GM12878 (cell line): ENCODE data around the gene JADE2. TPM values are rescaled to one million over a fixed set of nuclear protein-coding genes. Genes with fewer than 3 reads are reported as not detected.

Source experiments
- CTCF ChIP-seq, 3 experiments: IDR thresholded peaks in 2 of 3; conservative IDR thresholded peaks in 1 of 3; 2 replicates each; pipeline ENCODE4 v1.5.1; 2011; ENCODE audit warnings: low read depth in 3 of 3, low read length in 3 of 3, mild to moderate bottlenecking in 3 of 3, control low read depth in 2 of 3, moderate library complexity in 2 of 3, inconsistent platforms in 1 of 3, mixed read lengths in 1 of 3; ENCODE audit not compliant: control insufficient read depth in 2 of 3, insufficient read depth in 1 of 3; ENCODE audit errors: extremely low read depth in 1 of 3
- IKZF1 ChIP-seq: fragments of 450-650 bp; conservative IDR thresholded peaks from 2 replicates; pipeline ENCODE4 v1.6.1; 2017; ENCODE audit warnings: antibody characterized with exemption, mild to moderate bottlenecking
- MAX ChIP-seq: IDR thresholded peaks from 2 replicates; pipeline ENCODE4 v1.6.1; 2012; ENCODE audit warnings: low read depth, low read length, improper control_type of control experiment
- NR2F1 ChIP-seq: fragments of 450-650 bp; conservative IDR thresholded peaks from 2 replicates; pipeline ENCODE4 v1.6.1; 2017; ENCODE audit warnings: mild to moderate bottlenecking
- PKNOX1 ChIP-seq: fragments of 450-650 bp; IDR thresholded peaks from 2 replicates; pipeline ENCODE4 v1.6.1; 2016; ENCODE audit warnings: mild to moderate bottlenecking
- TAF1 ChIP-seq: IDR thresholded peaks from 2 replicates; pipeline ENCODE4 v1.6.1; 2011; ENCODE audit warnings: mild to moderate bottlenecking, low read depth, low read length, borderline replicate concordance
- TCF12 ChIP-seq: IDR thresholded peaks from 2 replicates; pipeline ENCODE4 v1.6.1; 2011; ENCODE audit warnings: low read depth, mild to moderate bottlenecking, low read length
- USF1 ChIP-seq: IDR thresholded peaks from 2 replicates; pipeline ENCODE4 v1.6.1; 2011; ENCODE audit warnings: borderline replicate concordance, low read depth, mild to moderate bottlenecking, moderate library complexity, mixed read lengths, low read length; ENCODE audit not compliant: insufficient read depth; ENCODE audit errors: extremely low read length
- ZBTB11 ChIP-seq: fragments of 450-650 bp; formaldehyde crosslinking; IDR thresholded peaks from 2 replicates; pipeline ENCODE4 v1.5.0; 2022; ENCODE audit warnings: mild to moderate bottlenecking, missing genetic modification characterization
- ZNF24 ChIP-seq: fragments of 450-650 bp; IDR thresholded peaks from 2 replicates; pipeline ENCODE4 v1.6.1; 2017; ENCODE audit warnings: antibody characterized with exemption, mild to moderate bottlenecking
- ZNF592 ChIP-seq: fragments of 450-650 bp; IDR thresholded peaks from 2 replicates; pipeline ENCODE4 v1.6.1; 2017; ENCODE audit warnings: mild to moderate bottlenecking, moderate library complexity
- polyA plus RNA-seq, 11 experiments: library from polyadenylated mRNA; depleted of rRNA in 4 of 11; unstranded in 6 of 11; stranded (reverse) in 5 of 11; fragments of >200 nt; fragmentation: Nextera tagmentation in 4 of 11; fragmentation: Illumina TruSeq in 1 of 11; extraction: Ambion mirVana in 4 of 11; extraction: Trizol in 1 of 11; gene quantifications; 1 replicate in 1 of 11; 2 replicates in 10 of 11; pipeline versions ENCODE4 v1.2.1 to v1.2.3, GENCODE V29; 2011 to 2016; ENCODE audit warnings: inconsistent platforms in 2 of 11, missing spikeins in 2 of 11, low read depth in 1 of 11
- total RNA-seq, 4 experiments: library from RNA; depleted of rRNA in 3 of 4; stranded (reverse); fragments of >200 nt in 3 of 4; fragmentation: Illumina TruSeq in 1 of 4; extraction: Trizol in 1 of 4; gene quantifications; 2 replicates each; pipeline versions ENCODE4 v1.2.1 to v1.2.3, GENCODE V29; 2013 to 2021

JADE2 gene
- total and polyA plus RNA-seq, 10 of the 15 experiments (the other 5 are each of a cell fraction or from before 2014, with no cell fraction given), result 1.5 to 67.0 (median 22.4) TPM

GRCh38 chr5:134526483-134527155, 1.1 kb downstream of the JADE2 start (continued):
- TF ChIP-seq ZNF592 (no peak), MAX (peak; percentile 59; the same call in 1 of the 2 replicates), TAF1 (peak; percentile 21; the same call in 1 of the 2 replicates), IKZF1 (0 out of 2 replicates have a peak, but pooled peaks have one; percentile 56), NR2F1 (0 out of 2 replicates have a peak, but pooled peaks have one; percentile 43), USF1 (peak; percentile 69), TCF12 (peak; percentile 51; the same call in 1 of the 2 replicates), PKNOX1 (peak; percentile 61), ZBTB11 (CRISPR knock-in tag) (0 out of 2 replicates have a peak, but pooled peaks have one; percentile 26), ZNF24 (0 out of 2 replicates have a peak, but pooled peaks have one; percentile 31), CTCF (IDR thresholded peaks at IDR 0.05 in 2 of 3, conservative IDR thresholded peaks at IDR 0.05 in 1 of 3; ENCODE audit: control insufficient read depth in 2 of 3, extremely low read depth in 1 of 3, insufficient read depth in 1 of 3, low read depth in 3 of 3, low read length in 3 of 3) (peak; percentile 26 to 45 (median 32); a peak in 5 of 6 replicates)
